GM12878 (cell line): ENCODE results near the gene ZDHHC14. TPM values are rescaled to one million over a fixed set of nuclear protein-coding genes. Genes with fewer than 3 reads are reported as not detected.

Experiments used
- KAT2A ChIP-seq: conservative IDR thresholded peaks from 2 replicates; pipeline ENCODE4 v1.6.1; 2011; ENCODE audit warnings: low read depth, low read length; ENCODE audit not compliant: control insufficient read depth
- SMARCA5 ChIP-seq: fragments of 450-650 bp; IDR thresholded peaks from 2 replicates; pipeline ENCODE4 v1.6.1; 2017; ENCODE audit warnings: mild to moderate bottlenecking
- WRNIP1 ChIP-seq: IDR thresholded peaks from 2 replicates; pipeline ENCODE4 v1.6.1; 2011; ENCODE audit warnings: low read depth, low read length, improper control_type of control experiment, borderline replicate concordance
- polyA plus RNA-seq, 11 experiments: library from polyadenylated mRNA; depleted of rRNA in 4 of 11; unstranded in 6 of 11; stranded (reverse) in 5 of 11; fragments of >200 nt; fragmentation: Nextera tagmentation in 4 of 11; fragmentation: Illumina TruSeq in 1 of 11; extraction: Ambion mirVana in 4 of 11; extraction: Trizol in 1 of 11; gene quantifications; 1 replicate in 1 of 11; 2 replicates in 10 of 11; pipeline versions ENCODE4 v1.2.1 to v1.2.3, GENCODE V29; 2011 to 2016; ENCODE audit warnings: inconsistent platforms in 2 of 11, missing spikeins in 2 of 11, low read depth in 1 of 11
- total RNA-seq, 4 experiments: library from RNA; depleted of rRNA in 3 of 4; stranded (reverse); fragments of >200 nt in 3 of 4; fragmentation: Illumina TruSeq in 1 of 4; extraction: Trizol in 1 of 4; gene quantifications; 2 replicates each; pipeline versions ENCODE4 v1.2.1 to v1.2.3, GENCODE V29; 2013 to 2021
- TF ChIP-seq, protein P1 (sequence below): fragments of 450-650 bp; IDR thresholded peaks from 2 replicates; pipeline ENCODE4 v1.6.1; 2017; ENCODE audit warnings: mild to moderate bottlenecking, moderate library complexity
- TF ChIP-seq, protein P2 (sequence below): fragments of 450-650 bp; IDR thresholded peaks from 2 replicates; pipeline ENCODE4 v1.6.1; 2017; ENCODE audit warnings: mild to moderate bottlenecking

ZDHHC14 gene
- total and polyA plus RNA-seq, 10 of the 15 experiments (the other 5 are each of a cell fraction or from before 2014, with no cell fraction given): 0.15 to 16.0 (median 0.76) TPM; not detected in 1

- TF ChIP-seq, protein P1, sequence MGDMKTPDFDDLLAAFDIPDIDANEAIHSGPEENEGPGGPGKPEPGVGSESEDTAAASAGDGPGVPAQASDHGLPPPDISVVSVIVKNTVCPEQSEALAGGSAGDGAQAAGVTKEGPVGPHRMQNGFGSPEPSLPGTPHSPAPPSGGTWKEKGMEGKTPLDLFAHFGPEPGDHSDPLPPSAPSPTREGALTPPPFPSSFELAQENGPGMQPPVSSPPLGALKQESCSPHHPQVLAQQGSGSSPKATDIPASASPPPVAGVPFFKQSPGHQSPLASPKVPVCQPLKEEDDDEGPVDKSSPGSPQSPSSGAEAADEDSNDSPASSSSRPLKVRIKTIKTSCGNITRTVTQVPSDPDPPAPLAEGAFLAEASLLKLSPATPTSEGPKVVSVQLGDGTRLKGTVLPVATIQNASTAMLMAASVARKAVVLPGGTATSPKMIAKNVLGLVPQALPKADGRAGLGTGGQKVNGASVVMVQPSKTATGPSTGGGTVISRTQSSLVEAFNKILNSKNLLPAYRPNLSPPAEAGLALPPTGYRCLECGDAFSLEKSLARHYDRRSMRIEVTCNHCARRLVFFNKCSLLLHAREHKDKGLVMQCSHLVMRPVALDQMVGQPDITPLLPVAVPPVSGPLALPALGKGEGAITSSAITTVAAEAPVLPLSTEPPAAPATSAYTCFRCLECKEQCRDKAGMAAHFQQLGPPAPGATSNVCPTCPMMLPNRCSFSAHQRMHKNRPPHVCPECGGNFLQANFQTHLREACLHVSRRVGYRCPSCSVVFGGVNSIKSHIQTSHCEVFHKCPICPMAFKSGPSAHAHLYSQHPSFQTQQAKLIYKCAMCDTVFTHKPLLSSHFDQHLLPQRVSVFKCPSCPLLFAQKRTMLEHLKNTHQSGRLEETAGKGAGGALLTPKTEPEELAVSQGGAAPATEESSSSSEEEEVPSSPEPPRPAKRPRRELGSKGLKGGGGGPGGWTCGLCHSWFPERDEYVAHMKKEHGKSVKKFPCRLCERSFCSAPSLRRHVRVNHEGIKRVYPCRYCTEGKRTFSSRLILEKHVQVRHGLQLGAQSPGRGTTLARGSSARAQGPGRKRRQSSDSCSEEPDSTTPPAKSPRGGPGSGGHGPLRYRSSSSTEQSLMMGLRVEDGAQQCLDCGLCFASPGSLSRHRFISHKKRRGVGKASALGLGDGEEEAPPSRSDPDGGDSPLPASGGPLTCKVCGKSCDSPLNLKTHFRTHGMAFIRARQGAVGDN: no peak
- TF ChIP-seq KAT2A: no peak
- no peak for TF ChIP-seq SMARCA5
- TF ChIP-seq WRNIP1: no peak
- TF ChIP-seq, protein P2, sequence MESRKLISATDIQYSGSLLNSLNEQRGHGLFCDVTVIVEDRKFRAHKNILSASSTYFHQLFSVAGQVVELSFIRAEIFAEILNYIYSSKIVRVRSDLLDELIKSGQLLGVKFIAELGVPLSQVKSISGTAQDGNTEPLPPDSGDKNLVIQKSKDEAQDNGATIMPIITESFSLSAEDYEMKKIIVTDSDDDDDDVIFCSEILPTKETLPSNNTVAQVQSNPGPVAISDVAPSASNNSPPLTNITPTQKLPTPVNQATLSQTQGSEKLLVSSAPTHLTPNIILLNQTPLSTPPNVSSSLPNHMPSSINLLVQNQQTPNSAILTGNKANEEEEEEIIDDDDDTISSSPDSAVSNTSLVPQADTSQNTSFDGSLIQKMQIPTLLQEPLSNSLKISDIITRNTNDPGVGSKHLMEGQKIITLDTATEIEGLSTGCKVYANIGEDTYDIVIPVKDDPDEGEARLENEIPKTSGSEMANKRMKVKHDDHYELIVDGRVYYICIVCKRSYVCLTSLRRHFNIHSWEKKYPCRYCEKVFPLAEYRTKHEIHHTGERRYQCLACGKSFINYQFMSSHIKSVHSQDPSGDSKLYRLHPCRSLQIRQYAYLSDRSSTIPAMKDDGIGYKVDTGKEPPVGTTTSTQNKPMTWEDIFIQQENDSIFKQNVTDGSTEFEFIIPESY: no peak
Observed at GRCh38 chr6:157449610-157450009, 68.6 kb downstream of the ZDHHC14 start (continued).
